Nephron (organoid): ENCODE results near the gene RNH1.

Source experiments
- H3K27ac Mint-ChIP-seq, 3 experiments: 2 replicates each; pipeline ENCODE4 v1.8.0; 2020; ENCODE audit warnings: mixed read lengths in 3 of 3, mild to moderate bottlenecking in 2 of 3, moderate library complexity in 1 of 3
- H3K27me3 Mint-ChIP-seq: 2 replicates; pipeline ENCODE4 v1.8.0; 2021; ENCODE audit warnings: low read depth, mild to moderate bottlenecking, moderate library complexity, mixed read lengths
- H3K36me3 Mint-ChIP-seq: 2 replicates; pipeline ENCODE4 v1.8.0; 2020; ENCODE audit warnings: low read depth, mixed read lengths
- H3K4me1 Mint-ChIP-seq: 2 replicates; pipeline ENCODE4 v1.8.0; 2020; ENCODE audit warnings: mixed read lengths
- H3K4me3 Mint-ChIP-seq, 3 experiments: 2 replicates each; pipeline ENCODE4 v1.8.0; 2020; ENCODE audit warnings: mild to moderate bottlenecking in 3 of 3, mixed read lengths in 3 of 3, moderate library complexity in 2 of 3
- H3K9me3 Mint-ChIP-seq: 2 replicates; pipeline ENCODE4 v1.8.0; 2020; ENCODE audit warnings: mixed read lengths
- CTCF ChIP-seq, 3 experiments: fragments of 200-600 bp; sonication (generic); IDR thresholded peaks; one replicate each; pipeline ENCODE4 v1.5.0; 2021; ENCODE audit warnings: antibody characterized with exemption in 3 of 3; ENCODE audit not compliant: unreplicated experiment in 3 of 3

Gene RNH1

DNA sequence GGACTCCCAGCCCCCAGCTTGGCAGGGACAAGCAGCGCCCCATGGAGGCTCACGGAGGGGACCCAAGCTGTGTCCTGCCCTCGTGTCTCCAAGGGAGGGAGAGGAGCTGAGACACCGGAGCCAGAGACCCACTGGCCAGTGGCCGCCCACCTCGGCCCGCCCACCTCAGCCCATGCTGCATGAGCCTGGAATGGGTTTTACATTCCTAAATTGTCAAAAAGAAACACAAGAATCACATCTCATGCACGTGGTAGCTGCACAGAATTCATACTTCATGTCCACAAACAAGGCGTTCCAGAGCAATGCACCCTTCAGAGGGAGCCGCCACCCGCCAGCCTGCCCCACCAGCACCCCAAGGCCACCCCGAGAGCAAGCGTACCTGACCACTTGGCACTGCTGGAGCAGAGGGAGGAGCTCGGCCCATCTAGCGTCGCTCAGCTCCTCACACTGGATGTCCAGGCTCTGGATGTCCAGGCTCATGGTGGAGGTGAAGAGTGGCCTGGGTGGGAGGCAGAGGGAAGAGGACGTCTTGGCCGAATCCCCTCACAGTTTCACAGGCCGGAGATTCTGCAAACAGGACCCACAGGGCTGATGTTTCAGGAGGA is 5.3 kb downstream of the RNH1 start:
- Mint-ChIP-seq H3K27ac (no peak overlapping the region), H3K9me3 (peaks cover 2% of the 10 kb centered on the region), H3K36me3 (peaks cover 27% of the 10 kb centered on the region), H3K4me3 (peak overlapping the region in 1 of 3 experiments; percentile 14), H3K27me3 (peaks cover 4% of the 10 kb centered on the region), H3K4me1 (peaks cover 24% of the 10 kb centered on the region)
- TF ChIP-seq CTCF (IDR thresholded peaks at IDR 0.05; ENCODE audit: unreplicated experiment in 3 of 3): no peak

DNA sequence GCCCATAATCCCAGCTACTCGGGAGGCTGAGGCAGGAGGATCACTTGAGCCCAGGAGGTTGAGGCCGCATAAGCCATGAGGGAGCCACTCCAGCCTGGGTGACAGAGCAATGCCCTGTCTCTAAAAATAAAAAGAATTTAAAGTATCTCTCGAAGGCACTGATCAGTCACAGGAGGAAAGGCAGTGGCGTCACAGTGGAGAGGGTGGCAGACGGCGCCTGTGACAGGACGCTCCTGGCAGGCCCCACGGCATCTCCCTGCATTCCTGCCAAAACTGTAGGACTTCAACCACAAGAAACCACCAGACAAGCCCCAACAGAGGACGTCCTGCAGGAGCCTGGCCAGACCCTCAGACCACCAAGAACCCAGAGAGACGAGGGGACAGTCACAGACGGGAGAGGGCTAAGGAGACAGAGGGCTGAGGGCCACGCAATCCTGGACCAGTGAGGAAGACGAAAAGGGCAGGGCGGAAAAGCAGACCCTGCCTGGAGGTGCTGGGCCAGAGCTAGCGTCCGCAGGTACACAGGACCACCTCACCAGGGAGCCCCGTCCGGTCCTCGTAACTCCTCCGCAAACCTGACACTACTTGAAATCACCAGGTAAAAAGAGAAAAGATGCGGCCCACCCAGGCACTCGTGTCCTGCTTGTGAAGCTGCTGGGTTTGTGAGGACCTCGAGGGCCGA is 5.9 kb downstream of the RNH1 start:
- Mint-ChIP-seq H3K36me3 (peaks cover 33% of the 10 kb centered on the region), H3K27ac (no peak overlapping the region), H3K9me3 (peaks cover 2% of the 10 kb centered on the region), H3K4me1 (peaks cover 18% of the 10 kb centered on the region), H3K4me3 (peak overlapping the region in 1 of 3 experiments; percentile 10), H3K27me3 (peaks cover 4% of the 10 kb centered on the region)
- TF ChIP-seq CTCF (IDR thresholded peaks at IDR 0.05; ENCODE audit: unreplicated experiment in 3 of 3): no peak

DNA sequence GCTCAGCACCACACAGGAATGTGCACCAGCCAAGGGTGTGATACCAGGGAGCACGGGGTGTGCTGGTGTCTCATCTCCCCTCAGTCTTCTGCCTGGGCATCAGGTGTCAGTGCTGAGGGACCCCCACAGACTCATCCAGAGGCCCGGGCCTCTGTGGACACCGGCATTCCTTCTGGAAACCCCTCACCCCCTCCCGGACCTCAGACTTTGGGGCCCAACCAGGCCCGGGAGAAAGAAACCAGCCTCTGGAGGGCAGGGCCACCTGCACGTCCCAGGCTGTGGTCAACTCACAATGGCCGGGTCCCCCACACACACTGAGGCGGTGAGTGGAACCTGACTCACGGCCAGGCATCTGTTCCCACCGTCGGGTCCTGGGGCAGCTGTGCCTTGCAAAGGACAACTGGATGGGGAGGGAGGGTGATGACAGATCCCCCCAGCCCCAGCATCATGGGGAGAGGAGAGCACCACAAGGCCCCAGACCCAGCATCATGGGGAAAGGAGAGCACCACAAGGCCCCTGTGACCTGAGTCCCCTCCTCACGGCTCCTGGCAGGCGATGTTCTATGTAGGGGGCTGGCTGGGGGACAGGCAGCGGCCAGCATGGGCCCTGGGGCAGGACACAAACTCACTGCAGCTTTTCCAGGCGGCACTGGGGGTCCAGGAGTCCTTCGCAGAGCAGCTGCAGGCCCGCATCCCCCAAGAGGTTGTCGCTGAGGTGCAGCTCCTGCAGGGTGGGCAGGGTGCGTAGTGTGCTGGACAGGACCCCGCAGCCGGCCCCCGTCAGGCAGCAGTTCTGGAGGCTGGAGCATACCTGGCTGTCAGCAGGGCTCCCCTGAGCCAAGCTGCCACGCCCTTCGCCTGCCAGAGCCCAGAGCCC is 7.6 kb downstream of the RNH1 start:
- Mint-ChIP-seq H3K4me3 (no peak overlapping the region), H3K9me3 (peaks cover 2% of the 10 kb centered on the region), H3K27me3 (peaks cover 4% of the 10 kb centered on the region), H3K36me3 (peaks cover 46% of the 10 kb centered on the region), H3K4me1 (peaks cover 18% of the 10 kb centered on the region), H3K27ac (no peak overlapping the region)
- TF ChIP-seq CTCF (IDR thresholded peaks at IDR 0.05; ENCODE audit: unreplicated experiment in 3 of 3): no peak

DNA sequence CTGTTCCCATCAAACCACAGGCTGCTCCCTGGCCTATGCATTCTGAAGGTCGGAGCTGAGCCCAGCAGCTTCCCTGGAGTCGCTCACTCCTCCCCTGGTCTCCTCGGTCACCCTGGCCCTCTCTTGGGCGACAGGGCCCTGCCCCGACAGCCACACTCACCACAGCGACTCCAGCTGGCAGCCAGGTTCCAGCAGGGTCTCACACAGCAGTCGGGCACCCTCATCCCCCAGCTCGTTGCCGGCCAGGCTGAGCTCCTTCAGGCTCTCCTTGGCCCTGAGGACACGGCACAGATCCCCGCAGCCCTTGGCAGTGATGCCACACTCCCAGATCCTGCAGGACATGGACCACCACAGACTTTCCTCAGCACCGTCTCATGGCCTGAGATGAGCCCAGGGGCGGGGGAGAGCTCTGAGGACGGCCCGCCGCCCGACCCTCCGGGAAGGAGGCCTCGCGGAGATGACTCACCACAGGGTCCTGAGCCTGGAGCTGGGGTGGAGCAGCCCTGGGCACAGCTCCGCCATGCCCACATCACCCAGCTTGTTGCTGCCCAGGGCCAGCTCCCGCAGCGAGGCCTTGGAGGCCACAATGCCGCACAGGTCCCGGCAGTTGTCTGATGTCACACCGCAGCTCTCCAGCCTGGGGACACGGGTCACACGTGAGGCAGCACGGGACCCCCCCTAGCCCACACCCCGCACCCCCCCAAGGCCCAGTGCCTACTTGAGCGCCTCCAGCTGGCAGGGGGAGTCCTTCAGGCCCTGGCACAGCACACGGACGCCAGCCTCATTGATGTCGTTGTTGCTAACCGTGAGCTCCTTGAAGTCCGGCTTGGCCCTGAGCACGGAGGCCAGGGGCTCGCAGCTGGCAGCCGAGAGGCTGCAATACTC is 8.5 kb downstream of the RNH1 start:
- Mint-ChIP-seq H3K36me3 (peaks cover 48% of the 10 kb centered on the region), H3K27ac (no peak overlapping the region), H3K9me3 (peaks cover 2% of the 10 kb centered on the region), H3K27me3 (peaks cover 4% of the 10 kb centered on the region), H3K4me3 (no peak overlapping the region), H3K4me1 (peaks cover 18% of the 10 kb centered on the region)
- no peak for TF ChIP-seq CTCF (IDR thresholded peaks at IDR 0.05; ENCODE audit: unreplicated experiment in 3 of 3)

- no peak overlapping the region for H3K4me3 Mint-ChIP-seq
- peak overlapping the region in 2 of 3 experiments; percentile 29 to 71 for H3K27ac Mint-ChIP-seq
- peaks cover 48% of the 10 kb centered on the region for H3K36me3 Mint-ChIP-seq
- TF ChIP-seq CTCF (IDR thresholded peaks at IDR 0.05; ENCODE audit: unreplicated experiment in 3 of 3): no peak
- peaks cover 18% of the 10 kb centered on the region for H3K4me1 Mint-ChIP-seq
- peaks cover 2% of the 10 kb centered on the region for H3K9me3 Mint-ChIP-seq
- H3K27me3 Mint-ChIP-seq: peaks cover 4% of the 10 kb centered on the region
Observed at GRCh38 chr11:497565-498296, 9.3 kb downstream of the RNH1 start.
